DMS114 treated with DMSO at 0.1 percent for 48 hours (cell line): Measurements from ENCODE around the gene NPLOC4.
"Not testable (repeated sequence)": the region's sequence is repeated elsewhere in the genome, so short reads cannot be mapped to it uniquely, and the experiment has no call there.

ENCODE experiments used
- DNase-seq: peaks from one replicate; lab custom pipeline; 2025; ENCODE audit not compliant: unreplicated experiment; lab: John Stamatoyannopoulos, UW

Gene NPLOC4

GRCh38 chr17:81535480-81536298 is 101.2 kb downstream of the NPLOC4 start:
- no peak for DNase-seq

GRCh38 chr17:81535007-81535328 is 101.9 kb downstream of the NPLOC4 start:
- no peak for DNase-seq

- no peak for DNase-seq
Measured at GRCh38 chr17:81534157-81535006, 102.5 kb downstream of the NPLOC4 start.

- DNase-seq = no peak
Measured at GRCh38 chr17:81533339-81534141, 103.4 kb downstream of the NPLOC4 start.

GRCh38 chr17:81532490-81533287 is 104.2 kb downstream of the NPLOC4 start:
- DNase-seq = no peak

GRCh38 chr17:81531998-81532404 is 104.9 kb downstream of the NPLOC4 start:
- not testable (repeated sequence) for DNase-seq

- DNase-seq = not testable (repeated sequence)
Measured at GRCh38 chr17:81531013-81531412, 105.9 kb downstream of the NPLOC4 start.

GRCh38 chr17:81529437-81529803 is 107.5 kb downstream of the NPLOC4 start:
- DNase-seq = no peak

- no peak for DNase-seq
Measured at GRCh38 chr17:81528651-81529436, 108.1 kb downstream of the NPLOC4 start.

GRCh38 chr17:81528384-81528650 is 108.6 kb downstream of the NPLOC4 start:
- no peak for DNase-seq

- no peak for DNase-seq
Measured at GRCh38 chr17:81527591-81528383, 109.1 kb downstream of the NPLOC4 start, which contains the start of gene FSCN2. Gene FSCN2, plus strand, starts transcription at chr17:81528377. Its CDS starts 155 bp downstream, at chr17:81528532.

- DNase-seq = no peak
Measured at GRCh38 chr17:81526662-81527571, 110.0 kb downstream of the NPLOC4 start.

- DNase-seq = no peak
Measured at GRCh38 chr17:81524865-81525159, 112.1 kb downstream of the NPLOC4 start.

GRCh38 chr17:81524039-81524864 is 112.7 kb downstream of the NPLOC4 start:
- no peak for DNase-seq

GRCh38 chr17:81523402-81524038 is 113.4 kb downstream of the NPLOC4 start:
- DNase-seq = no peak

GRCh38 chr17:81522491-81523401 is 114.2 kb downstream of the NPLOC4 start:
- no peak for DNase-seq
